Effector CD4-positive, alpha-beta T cell (primary cell): ENCODE data around the gene MYH1. TPM values are rescaled to one million over a fixed set of nuclear protein-coding genes. Genes with fewer than 3 reads are reported as not detected.
"Not testable (repeated sequence)": the region's sequence is repeated elsewhere in the genome, so short reads cannot be mapped to it uniquely, and the experiment has no call there.

Source experiments
- DNase-seq: peaks from one replicate; pipeline ENCODE4 v3.0.0-alpha.2; 2020
- total RNA-seq: gene quantifications from one replicate; lab custom pipeline; 2026; lab: John Stamatoyannopoulos, UW

The MYH1 gene
- not detected for total RNA-seq

GRCh38 chr17:10518271-10519037, at the start of gene MYH1:
Gene MYH1 (minus strand): TSS chr17:10518542. CDS start chr17:10516642, 1,900 bp downstream.
- no peak for DNase-seq

GRCh38 chr17:10563991-10564660, 45.8 kb upstream of the MYH1 start:
- DNase-seq = no peak

- no peak for DNase-seq
Measured at GRCh38 chr17:10558049-10558448, 39.7 kb upstream of the MYH1 start.

GRCh38 chr17:10557422-10557821, 39.1 kb upstream of the MYH1 start:
- DNase-seq = no peak

GRCh38 chr17:10556301-10557005, 38.1 kb upstream of the MYH1 start:
- no peak for DNase-seq

GRCh38 chr17:10550014-10550413, 31.7 kb upstream of the MYH1 start:
- no peak for DNase-seq

- no peak for DNase-seq
Measured at GRCh38 chr17:10549096-10549842, 30.9 kb upstream of the MYH1 start, which contains the start of gene MYH2. Gene MYH2 (minus strand): TSS chr17:10549658. CDS start chr17:10547920, 1,738 bp downstream.

GRCh38 chr17:10547351-10547750, 29.0 kb upstream of the MYH1 start:
- DNase-seq = no peak

GRCh38 chr17:10543486-10543885, 25.1 kb upstream of the MYH1 start:
- DNase-seq = not testable (repeated sequence)

- not testable (repeated sequence) for DNase-seq
Measured at GRCh38 chr17:10541179-10541578, 22.8 kb upstream of the MYH1 start.

GRCh38 chr17:10532026-10532425, 13.7 kb upstream of the MYH1 start:
- DNase-seq = no peak

GRCh38 chr17:10527419-10527818, 9.1 kb upstream of the MYH1 start:
- DNase-seq = no peak

GRCh38 chr17:10526517-10526916, 8.2 kb upstream of the MYH1 start:
- DNase-seq = no peak

- no peak for DNase-seq
Measured at GRCh38 chr17:10523064-10523463, 4.7 kb upstream of the MYH1 start.

- DNase-seq = no peak
Measured at GRCh38 chr17:10521949-10522348, 3.6 kb upstream of the MYH1 start.

GRCh38 chr17:10516638-10517037, 1.7 kb downstream of the MYH1 start:
- no peak for DNase-seq

- DNase-seq = no peak
Measured at GRCh38 chr17:10516065-10516464, 2.3 kb downstream of the MYH1 start.

GRCh38 chr17:10513299-10514067, 4.9 kb downstream of the MYH1 start:
- DNase-seq = no peak

- no peak for DNase-seq
Measured at GRCh38 chr17:10512856-10513255, 5.5 kb downstream of the MYH1 start.

GRCh38 chr17:10499950-10500349, 18.4 kb downstream of the MYH1 start:
- no peak for DNase-seq

- DNase-seq = no peak
Measured at GRCh38 chr17:10492004-10492403, 26.3 kb downstream of the MYH1 start.

GRCh38 chr17:10482252-10482651, 36.1 kb downstream of the MYH1 start:
- DNase-seq = no peak
